H1 (cell line): ENCODE results near the gene TWF2. TPM values are rescaled to one million over a fixed set of nuclear protein-coding genes. Genes with fewer than 3 reads are reported as not detected.

ENCODE experiments used
- BRCA1 ChIP-seq: IDR thresholded peaks from 2 replicates; pipeline ENCODE4 v1.6.1; 2012; ENCODE audit warnings: low read depth, low read length, improper control_type of control experiment
- CHD7 ChIP-seq: fragments of 300-600 bp; sonication (generic); IDR thresholded peaks from 2 replicates; pipeline ENCODE4 v1.7.1; 2012; ENCODE audit warnings: low read length, moderate library complexity, mild to moderate bottlenecking, inconsistent platforms; ENCODE audit not compliant: insufficient replicate concordance
- HDAC2 ChIP-seq, 2 experiments: fragments of 300-600 bp in 1 of 2; sonication (generic) in 1 of 2; IDR thresholded peaks; 2 replicates each; pipeline ENCODE4 v1.6.1; 2011 to 2012; ENCODE audit warnings: low read depth in 2 of 2, low read length in 2 of 2, mild to moderate bottlenecking in 2 of 2, moderate library complexity in 2 of 2, borderline replicate concordance in 1 of 2, inconsistent platforms in 1 of 2
- HDAC6 ChIP-seq: IDR thresholded peaks from one replicate; pipeline ENCODE4 v1.7.1; 2012; ENCODE audit warnings: low read depth, mild to moderate bottlenecking, inconsistent platforms, low read length, moderate library complexity
- JUND ChIP-seq: IDR thresholded peaks from 2 replicates; pipeline ENCODE4 v1.6.1; 2011; ENCODE audit warnings: mild to moderate bottlenecking, improper control_type of control experiment, low read length
- MAFK ChIP-seq: IDR thresholded peaks from 2 replicates; pipeline ENCODE4 v1.6.1; 2012; ENCODE audit warnings: low read depth, mild to moderate bottlenecking, improper control_type of control experiment, low read length
- RAD21 ChIP-seq, 2 experiments: IDR thresholded peaks in 1 of 2; conservative IDR thresholded peaks in 1 of 2; 2 replicates each; pipeline ENCODE4 v1.6.1; 2011; ENCODE audit warnings: low read depth in 2 of 2, low read length in 2 of 2, improper control_type of control experiment in 1 of 2, inconsistent platforms in 1 of 2, mild to moderate bottlenecking in 1 of 2, moderate library complexity in 1 of 2
- RNF2 ChIP-seq: fragments of 200-900, 300-1000 bp; sonication (generic); IDR thresholded peaks from 2 replicates; pipeline ENCODE4 v1.7.1; 2016; ENCODE audit warnings: borderline replicate concordance, low read depth, mild to moderate bottlenecking, antibody characterized with exemption, low read length; ENCODE audit not compliant: poor library complexity, severe bottlenecking; ENCODE audit errors: missing control alignments
- SP4 ChIP-seq: IDR thresholded peaks from 2 replicates; pipeline ENCODE4 v1.6.1; 2012; ENCODE audit warnings: low read length, inconsistent platforms
- TEAD4 ChIP-seq: IDR thresholded peaks from 2 replicates; pipeline ENCODE4 v1.6.1; 2012; ENCODE audit warnings: low read depth, low read length, inconsistent platforms, mixed read lengths
- polyA plus RNA-seq, 7 experiments: library from polyadenylated mRNA; depleted of rRNA in 3 of 7; stranded (reverse) in 5 of 7; unstranded in 2 of 7; fragments of >200 nt in 5 of 7; fragments of 200-250 nt in 2 of 7; gene quantifications; 1 replicate in 5 of 7; 2 replicates in 1 of 7; 4 replicates in 1 of 7; pipeline versions ENCODE4 v1.2.1 to v1.2.3, GENCODE V29; 2011 to 2013; ENCODE audit warnings: missing spikeins in 2 of 7, mixed read lengths in 2 of 7
- total RNA-seq: library from RNA; stranded (reverse); fragmentation: NEBNext Ultra II Directional; extraction: Animal tissue kit (Norgen Biotek cat#: 25700); gene quantifications from 2 replicates; pipeline ENCODE4 v1.2.1, GENCODE V29; 2021

TWF2 gene
- total and polyA plus RNA-seq, 2 of the 8 experiments (the other 6 are each of a cell fraction or from before 2014, with no cell fraction given) = 65.2 to 90.4 TPM

- TF ChIP-seq CHD7 (no peak), TEAD4 (no peak), MAFK (no peak), RNF2 (no peak), HDAC2 (IDR thresholded peaks at IDR 0.05; ENCODE audit: borderline replicate concordance in 1 of 2, low read depth in 2 of 2, low read length in 2 of 2) (no peak), RAD21 (IDR thresholded peaks at IDR 0.05 in 1 of 2, conservative IDR thresholded peaks at IDR 0.05 in 1 of 2; ENCODE audit: low read depth in 2 of 2, low read length in 2 of 2) (no peak), HDAC6 (no peak), BRCA1 (no peak), JUND (no peak), SP4 (no peak)
Observed at GRCh38 chr3:52237006-52237656, 1.8 kb downstream of the TWF2 start (continued).
